ENCODE results near the gene CEND1. TPM values are rescaled to one million over a fixed set of nuclear protein-coding genes. Genes with fewer than 3 reads are reported as not detected.

The CEND1 gene
- total and polyA plus RNA-seq, 2 of the 4 experiments (the other 2 are of a cell fraction) = 0.90 to 4.0 TPM

DNA sequence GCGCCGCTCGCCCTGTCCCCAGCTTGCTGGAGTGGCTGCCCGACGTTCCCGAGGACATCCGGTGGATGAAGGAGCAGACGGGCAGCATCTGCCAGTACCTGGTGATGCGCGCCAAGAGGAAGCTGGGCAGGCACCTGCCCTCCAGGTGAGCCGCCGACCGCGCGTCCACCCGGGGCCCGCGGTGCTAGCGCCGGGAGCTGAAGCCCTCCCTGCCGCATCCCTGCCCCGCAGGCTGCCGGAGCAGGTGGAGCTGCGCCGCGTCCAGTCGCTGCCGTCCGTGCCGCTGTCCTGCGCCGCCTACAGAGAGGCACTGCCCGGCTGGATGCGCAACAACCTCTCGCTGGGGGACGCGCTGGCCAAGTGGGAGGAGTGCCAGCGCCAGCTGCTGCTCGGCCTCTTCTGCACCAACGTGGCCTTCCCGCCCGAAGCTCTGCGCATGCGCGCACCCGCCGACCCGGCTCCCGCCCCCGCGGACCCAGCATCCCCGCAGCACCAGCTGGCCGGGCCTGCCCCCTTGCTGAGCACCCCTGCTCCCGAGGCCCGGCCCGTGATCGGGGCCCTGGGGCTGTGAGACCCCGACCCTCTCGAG lies 34.5 kb upstream of the CEND1 start:
- in situ Hi-C loops (cut with MboI; ENCODE audit: low sequenced_read_pairs) (no loop called here), intact Hi-C loops (cut with micrococcal nuclease) (no loop called here), dilution Hi-C loops (cut with HindIII; ENCODE audit: low sequenced_read_pairs, unreplicated experiment) (no loop called here)
- POLR2A ChIA-PET (ENCODE audit: unreplicated experiment) = no interaction called here
- DNase-seq = no peak
- peaks cover 21% of the 10 kb centered on the region for H3K4me1 ChIP-seq (ENCODE audit: control insufficient read depth, insufficient read depth, low read length)
- no peaks in the 10 kb centered on the region for H3K9me3 ChIP-seq (ENCODE audit: control insufficient read depth, insufficient read depth, low read length)
- H2AK5ac ChIP-seq (ENCODE audit: low read depth, low read length) = no peak overlapping the region
- CTCF ChIA-PET = no interaction called here
- H2BK120ac ChIP-seq (ENCODE audit: low read depth, low read length) = no peak overlapping the region
- H3K4ac ChIP-seq (ENCODE audit: low read depth, low read length) = no peak overlapping the region
- H3K9ac ChIP-seq (ENCODE audit: low read depth, low read length) = no peak overlapping the region
- no peak overlapping the region for H3K23ac ChIP-seq (ENCODE audit: low read depth, low read length)
- TF ChIP-seq CHD1 (IDR thresholded peaks at IDR 0.05; ENCODE audit: low read depth, low read length) (no peak), MAZ (IDR thresholded peaks at IDR 0.05; ENCODE audit: borderline replicate concordance, low read depth, low read length) (no peak), MXI1 (IDR thresholded peaks at IDR 0.05; ENCODE audit: borderline replicate concordance, low read depth, low read length) (no peak), RAD21 (IDR thresholded peaks at IDR 0.05; ENCODE audit: low read length) (no peak), FOS (IDR thresholded peaks at IDR 0.05; ENCODE audit: low read depth, low read length) (no peak), CTCF (conservative IDR thresholded peaks at IDR 0.05; ENCODE audit: low read depth, low read length) (no peak), BHLHE40 (IDR thresholded peaks at IDR 0.05; ENCODE audit: low read depth, low read length) (no peak), USF2 (IDR thresholded peaks at IDR 0.05; ENCODE audit: low read depth, low read length) (no peak), MAFK (IDR thresholded peaks at IDR 0.05; ENCODE audit: low read depth, low read length) (no peak), CEBPB (IDR thresholded peaks at IDR 0.05; ENCODE audit: low read depth, low read length) (no peak), POLR2A (IDR thresholded peaks at IDR 0.05; ENCODE audit: low read depth, low read length) (no peak), NFE2L2 (IDR thresholded peaks at IDR 0.05; ENCODE audit: low read depth, low read length) (no peak), RCOR1 (IDR thresholded peaks at IDR 0.05; ENCODE audit: insufficient replicate concordance, low read length) (no peak), RFX5 (IDR thresholded peaks at IDR 0.05; ENCODE audit: low read depth, low read length) (no peak)
- no peak overlapping the region for H3K18ac ChIP-seq (ENCODE audit: low read depth, low read length)
- no peak overlapping the region for H3K27ac ChIP-seq (ENCODE audit: insufficient read depth, low read length)
- H4K91ac ChIP-seq (ENCODE audit: insufficient read depth, low read depth, low read length) = no peak overlapping the region
- H2BK5ac ChIP-seq (ENCODE audit: low read depth, low read length, poor library complexity, severe bottlenecking) = no peak overlapping the region
- no peak overlapping the region for H4K8ac ChIP-seq (ENCODE audit: low read depth in 2 of 2, low read length in 2 of 2)
- peaks cover 30% of the 10 kb centered on the region for H3K36me3 ChIP-seq (ENCODE audit: control insufficient read depth, insufficient read depth, low read length)
- H3K56ac ChIP-seq (ENCODE audit: extremely low read depth, insufficient read depth, low read length) = no peak overlapping the region
- peaks cover 42% of the 10 kb centered on the region for H4K20me1 ChIP-seq (ENCODE audit: insufficient read depth, low read length)
- H3K4me2 ChIP-seq (ENCODE audit: low read depth, low read length) = no peak overlapping the region
- H3K27me3 ChIP-seq (ENCODE audit: control insufficient read depth, insufficient read depth, low read length) = peaks cover 6% of the 10 kb centered on the region; the same call in 1 of the 2 replicates
- no peak overlapping the region for H2AK9ac ChIP-seq (replicated peaks; ENCODE audit: low read depth, low read length, poor library complexity)
- no peak overlapping the region for H2BK20ac ChIP-seq (ENCODE audit: low read depth, low read length)
- H4K5ac ChIP-seq (ENCODE audit: low read depth, low read length) = no peak overlapping the region
- ATAC-seq (ENCODE audit: low read depth) = no peak
- H3K79me1 ChIP-seq (ENCODE audit: low read depth in 1 of 2, low read length in 2 of 2) = peaks cover 19 to 29% of the 10 kb centered on the region in 2 experiments
- BruUV-seq (replicated peaks) = TSS peak; percentile 77
- WGBS, 2 experiments (ENCODE audit: extremely low coverage in 2 of 2, insufficient read length in 1 of 2) = 83% methylated on average over 39 of the region's 59 CpGs; no CpG with 5 or more reads in 1 of the 2 experiments
- H3K9me1 ChIP-seq (ENCODE audit: insufficient read depth, low read length) = peaks cover 13% of the 10 kb centered on the region
- H2BK15ac ChIP-seq (ENCODE audit: low read depth, low read length) = no peak overlapping the region
- no peak overlapping the region for H3K14ac ChIP-seq (replicated peaks; ENCODE audit: low read depth, low read length)
- H3K4me3 ChIP-seq (ENCODE audit: insufficient read depth, low read depth, low read length) = no peak overlapping the region
- peak overlapping the region; percentile 21 for H2AFZ ChIP-seq (replicated peaks; ENCODE audit: low read length, poor library complexity)

All from IMR-90 (cell line).